H9 (cell line): ENCODE results near the gene ITCH. TPM values are rescaled to one million over a fixed set of nuclear protein-coding genes. Genes with fewer than 3 reads are reported as not detected.
A peak's percentile ranks its signal among the peaks of the same experiment; 100 is the strongest.

Source experiments
- DNase-seq: peaks from one replicate; pipeline ENCODE4 v3.0.0-alpha.2; 2017
- H2AFZ ChIP-seq: one replicate; pipeline ENCODE4 v1.6.1; 2013; ENCODE audit warnings: mild to moderate bottlenecking, low read length, control low read depth, moderate library complexity
- H2AK5ac ChIP-seq: 2 replicates; pipeline ENCODE4 v1.6.1; 2013; ENCODE audit warnings: low read length, control low read depth, mixed read lengths; ENCODE audit not compliant: insufficient read length
- H2BK120ac ChIP-seq: one replicate; pipeline ENCODE4 v1.6.1; 2013; ENCODE audit warnings: low read depth, mild to moderate bottlenecking, low read length, control low read depth, inconsistent platforms; ENCODE audit not compliant: poor library complexity, severe bottlenecking
- H2BK12ac ChIP-seq: 2 replicates; pipeline ENCODE4 v1.6.1; 2013; ENCODE audit warnings: low read length, control low read depth, mixed read lengths, low read depth; ENCODE audit not compliant: insufficient read length
- H2BK15ac ChIP-seq: 2 replicates; pipeline ENCODE4 v1.6.1; 2013; ENCODE audit warnings: low read depth, low read length, control low read depth
- H2BK20ac ChIP-seq: one replicate; pipeline ENCODE4 v1.6.1; 2013; ENCODE audit warnings: low read depth, mild to moderate bottlenecking, low read length, control low read depth, inconsistent platforms; ENCODE audit not compliant: poor library complexity, severe bottlenecking
- H2BK5ac ChIP-seq: 2 replicates; pipeline ENCODE4 v1.6.1; 2013; ENCODE audit warnings: low read length, control low read depth, mixed read lengths; ENCODE audit not compliant: insufficient read length
- H3K14ac ChIP-seq: 2 replicates; pipeline ENCODE4 v1.6.1; 2013; ENCODE audit warnings: low read length, control low read depth; ENCODE audit not compliant: insufficient read depth
- H3K18ac ChIP-seq: 2 replicates; pipeline ENCODE4 v1.6.1; 2013; ENCODE audit warnings: low read depth, mild to moderate bottlenecking, mixed read lengths, low read length, control low read depth; ENCODE audit not compliant: insufficient read length
- H3K23ac ChIP-seq: 2 replicates; pipeline ENCODE4 v1.6.1; 2013; ENCODE audit warnings: low read length, control low read depth, mixed read lengths, low read depth; ENCODE audit not compliant: insufficient read length
- H3K23me2 ChIP-seq: 2 replicates; pipeline ENCODE4 v1.6.1; 2013; ENCODE audit warnings: low read depth, mild to moderate bottlenecking, mixed read lengths, low read length, control low read depth; ENCODE audit not compliant: insufficient read length, poor library complexity, severe bottlenecking
- H3K27ac ChIP-seq: 2 replicates; pipeline ENCODE4 v1.5.1; 2013; ENCODE audit warnings: low read length, control low read depth, mixed read lengths, low read depth; ENCODE audit not compliant: insufficient read length
- H3K27me3 ChIP-seq: 2 replicates; pipeline ENCODE4 v1.6.1; 2013; ENCODE audit warnings: low read length, control low read depth, inconsistent platforms; ENCODE audit not compliant: insufficient read depth
- H3K4ac ChIP-seq: 2 replicates; pipeline ENCODE4 v1.6.1; 2013; ENCODE audit warnings: low read depth, mild to moderate bottlenecking, control low read depth, inconsistent platforms, low read length, moderate library complexity
- H3K4me1 ChIP-seq: 2 replicates; pipeline ENCODE4 v1.6.1; 2013; ENCODE audit warnings: low read length, control low read depth, inconsistent platforms; ENCODE audit not compliant: insufficient read depth
- H3K4me2 ChIP-seq: 2 replicates; pipeline ENCODE4 v1.6.1; 2013; ENCODE audit warnings: low read length, control low read depth, mixed read lengths; ENCODE audit not compliant: insufficient read length, insufficient read depth
- H3K56ac ChIP-seq: 2 replicates; pipeline ENCODE4 v1.6.1; 2013; ENCODE audit warnings: low read depth, mild to moderate bottlenecking, mixed read lengths, low read length, control low read depth; ENCODE audit not compliant: insufficient read length
- H3K79me1 ChIP-seq: 2 replicates; pipeline ENCODE4 v1.6.1; 2013; ENCODE audit warnings: low read depth, mild to moderate bottlenecking, moderate library complexity, low read length, control low read depth, inconsistent platforms; ENCODE audit not compliant: insufficient read depth, poor library complexity, severe bottlenecking
- H3K79me2 ChIP-seq: 2 replicates; pipeline ENCODE4 v1.6.1; 2013; ENCODE audit warnings: low read length, control low read depth, inconsistent platforms; ENCODE audit not compliant: insufficient read depth
- H3K9ac ChIP-seq: 2 replicates; pipeline ENCODE4 v1.6.1; 2013; ENCODE audit warnings: low read length, control low read depth, mixed read lengths; ENCODE audit not compliant: insufficient read length; ENCODE audit errors: extremely low read depth
- H3K9me3 ChIP-seq: one replicate; pipeline ENCODE4 v1.6.1; 2013; ENCODE audit warnings: low read depth, low read length, inconsistent platforms; ENCODE audit not compliant: control insufficient read depth
- H3T11ph ChIP-seq: one replicate; pipeline ENCODE4 v1.6.1; 2013; ENCODE audit warnings: mild to moderate bottlenecking, low read length, control low read depth, inconsistent platforms
- H4K20me1 ChIP-seq: one replicate; pipeline ENCODE4 v1.6.1; 2013; ENCODE audit not compliant: control insufficient read depth, insufficient read length, insufficient read depth
- H4K5ac ChIP-seq: 2 replicates; pipeline ENCODE4 v1.6.1; 2013; ENCODE audit warnings: low read depth, mild to moderate bottlenecking, mixed read lengths, low read length, control low read depth; ENCODE audit not compliant: insufficient read length
- H4K8ac ChIP-seq: replicated peaks from 2 replicates; pipeline ENCODE4 v1.6.1; 2013; ENCODE audit warnings: low read length, control low read depth, mixed read lengths, low read depth; ENCODE audit not compliant: insufficient read length
- H4K91ac ChIP-seq: 2 replicates; pipeline ENCODE4 v1.6.1; 2013; ENCODE audit warnings: low read depth, mild to moderate bottlenecking, moderate library complexity, mixed read lengths, low read length, control low read depth; ENCODE audit not compliant: insufficient read length
- H3K27ac Mint-ChIP-seq, 3 experiments: 2 replicates in 2 of 3; 3 replicates in 1 of 3; pipeline ENCODE4 v1.8.0; 2020 to 2021; ENCODE audit warnings: mixed read lengths in 3 of 3, mild to moderate bottlenecking in 1 of 3, moderate library complexity in 1 of 3
- H3K27me3 Mint-ChIP-seq: 2 replicates; pipeline ENCODE4 v1.8.0; 2021; ENCODE audit warnings: low read depth, mild to moderate bottlenecking, moderate library complexity, mixed read lengths
- H3K36me3 Mint-ChIP-seq, 3 experiments: 2 replicates in 2 of 3; 3 replicates in 1 of 3; pipeline ENCODE4 v1.8.0; 2020 to 2021; ENCODE audit warnings: low read depth in 3 of 3, mixed read lengths in 3 of 3; ENCODE audit not compliant: insufficient read depth in 1 of 3
- H3K4me1 Mint-ChIP-seq, 2 experiments: 2 replicates each; pipeline ENCODE4 v1.8.0; 2020; ENCODE audit warnings: mixed read lengths in 2 of 2
- H3K4me3 Mint-ChIP-seq, 2 experiments: 2 replicates in 1 of 2; 3 replicates in 1 of 2; pipeline ENCODE4 v1.8.0; 2020 to 2021; ENCODE audit warnings: mild to moderate bottlenecking in 2 of 2, mixed read lengths in 2 of 2, moderate library complexity in 1 of 2
- H3K9me3 Mint-ChIP-seq, 2 experiments: 2 replicates in 1 of 2; 3 replicates in 1 of 2; pipeline ENCODE4 v1.8.0; 2020; ENCODE audit warnings: mild to moderate bottlenecking in 2 of 2, mixed read lengths in 2 of 2, moderate library complexity in 1 of 2
- WGBS: extraction: QIAGEN DNeasy Blood & Tissue Kit; methylation state at CpG from one replicate; pipeline ENCODE4 v1.1.7; 2013; ENCODE audit warnings: missing lambda C conversion rate, low lambda C conversion rate, mixed read lengths; ENCODE audit not compliant: insufficient read length; ENCODE audit errors: extremely low coverage; 5-methylcytosine and 5-hydroxymethylcytosine counted together
- total RNA-seq: library from RNA; stranded (reverse); gene quantifications from 2 replicates; pipeline ENCODE4 v1.2.1, GENCODE V29; 2021
- TF ChIP-seq, protein P1 (sequence below): fragments of 200-600 bp; sonication (generic); conservative IDR thresholded peaks from 3 replicates; pipeline ENCODE4 v1.8.0; 2021; ENCODE audit warnings: antibody characterized with exemption, mild to moderate bottlenecking

ITCH gene
- total RNA-seq, 1 experiment from 2014 or later, result 55.9 TPM

DNA sequence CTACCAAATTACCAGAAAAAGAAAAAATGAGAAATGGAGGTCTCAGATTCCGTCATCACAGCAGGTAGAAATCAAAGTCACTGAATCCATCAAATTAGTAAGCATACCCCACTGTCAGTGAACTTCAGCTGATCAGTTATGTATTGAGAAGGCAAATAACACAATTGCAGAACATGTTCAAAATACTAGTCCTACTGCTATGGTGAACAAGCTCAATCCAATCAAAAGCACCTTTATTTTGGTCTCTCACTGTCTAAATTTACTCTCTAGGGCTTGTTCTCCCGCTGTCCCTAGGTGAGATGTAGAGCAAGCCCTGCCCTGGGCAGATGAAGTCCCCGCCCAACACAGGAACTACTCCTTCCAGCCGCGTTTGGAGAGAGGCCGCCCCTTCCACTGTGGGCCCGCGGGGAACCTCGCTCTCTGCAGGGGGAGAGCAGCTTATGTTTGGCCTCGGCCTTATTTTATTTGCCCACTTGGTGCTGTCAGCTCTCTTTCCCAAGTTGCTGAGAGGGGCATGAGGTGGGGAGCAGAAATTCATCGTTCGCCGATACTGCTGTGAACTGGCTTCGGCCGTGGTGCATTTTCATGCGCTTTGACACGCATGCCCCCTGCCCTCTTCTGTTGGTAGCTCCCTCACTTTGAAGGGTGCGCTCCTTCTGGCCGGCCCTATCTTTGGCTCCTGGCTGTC lies 181.2 kb downstream of the ITCH start:
- no peak overlapping the region for H3K56ac ChIP-seq
- H3K27ac ChIP-seq, result no peak overlapping the region
- Mint-ChIP-seq H3K4me1 (peaks cover 23 to 25% of the 10 kb centered on the region in 2 experiments), H3K27me3 (peaks cover 13% of the 10 kb centered on the region), H3K27ac (no peak overlapping the region), H3K4me3 (peak overlapping the region; percentile 31 to 43; a peak in 3 of 5 replicates), H3K36me3 (peaks cover 9 to 24% (median 18%) of the 10 kb centered on the region in 3 experiments; a peak in 6 of 7 replicates), H3K9me3 (peaks cover 0 to 1% of the 10 kb centered on the region in 2 experiments; a peak in 1 of 5 replicates)
- H2BK20ac ChIP-seq, result no peak overlapping the region
- no peak overlapping the region for H2BK120ac ChIP-seq
- H4K20me1 ChIP-seq, result no peaks in the 10 kb centered on the region
- no peak overlapping the region for H4K91ac ChIP-seq
- no peak overlapping the region for H4K8ac ChIP-seq
- H3K4me1 ChIP-seq, result no peaks in the 10 kb centered on the region
- H2BK12ac ChIP-seq, result no peak overlapping the region
- no peak overlapping the region for H3K4me2 ChIP-seq
- H2AFZ ChIP-seq, result no peak overlapping the region
- no peak overlapping the region for H3K9ac ChIP-seq
- no peak overlapping the region for H2BK5ac ChIP-seq
- peaks cover 3% of the 10 kb centered on the region for H3K23me2 ChIP-seq
- no peak overlapping the region for H3K4ac ChIP-seq
- H3K9me3 ChIP-seq, result no peaks in the 10 kb centered on the region
- no peak overlapping the region for H2BK15ac ChIP-seq
- H2AK5ac ChIP-seq, result no peak overlapping the region
- no peak overlapping the region for H3T11ph ChIP-seq
- no peaks in the 10 kb centered on the region for H3K79me2 ChIP-seq
- no peak overlapping the region for H3K14ac ChIP-seq
- peak; percentile 52 for DNase-seq
- TF ChIP-seq, protein P1, sequence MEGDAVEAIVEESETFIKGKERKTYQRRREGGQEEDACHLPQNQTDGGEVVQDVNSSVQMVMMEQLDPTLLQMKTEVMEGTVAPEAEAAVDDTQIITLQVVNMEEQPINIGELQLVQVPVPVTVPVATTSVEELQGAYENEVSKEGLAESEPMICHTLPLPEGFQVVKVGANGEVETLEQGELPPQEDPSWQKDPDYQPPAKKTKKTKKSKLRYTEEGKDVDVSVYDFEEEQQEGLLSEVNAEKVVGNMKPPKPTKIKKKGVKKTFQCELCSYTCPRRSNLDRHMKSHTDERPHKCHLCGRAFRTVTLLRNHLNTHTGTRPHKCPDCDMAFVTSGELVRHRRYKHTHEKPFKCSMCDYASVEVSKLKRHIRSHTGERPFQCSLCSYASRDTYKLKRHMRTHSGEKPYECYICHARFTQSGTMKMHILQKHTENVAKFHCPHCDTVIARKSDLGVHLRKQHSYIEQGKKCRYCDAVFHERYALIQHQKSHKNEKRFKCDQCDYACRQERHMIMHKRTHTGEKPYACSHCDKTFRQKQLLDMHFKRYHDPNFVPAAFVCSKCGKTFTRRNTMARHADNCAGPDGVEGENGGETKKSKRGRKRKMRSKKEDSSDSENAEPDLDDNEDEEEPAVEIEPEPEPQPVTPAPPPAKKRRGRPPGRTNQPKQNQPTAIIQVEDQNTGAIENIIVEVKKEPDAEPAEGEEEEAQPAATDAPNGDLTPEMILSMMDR, result peak; percentile 16; the same call in 2 of the 3 replicates
- WGBS, result no CpG with 5 or more reads among the region's 19 CpGs
- no peak overlapping the region for H3K18ac ChIP-seq
- H3K27me3 ChIP-seq, result no peaks in the 10 kb centered on the region; the same call in 1 of the 2 replicates
- H4K5ac ChIP-seq, result no peak overlapping the region
- H3K79me1 ChIP-seq, result no peaks in the 10 kb centered on the region
- H3K23ac ChIP-seq, result no peak overlapping the region
